A673 (cell line): ENCODE measurements around the gene CACNA2D3.

ENCODE experiments used
- CTCF ChIP-seq: fragments of 300-800, 200-600 bp; sonication (generic); conservative IDR thresholded peaks from 2 replicates; pipeline ENCODE4 v1.5.1; 2017; ENCODE audit warnings: low read depth, mild to moderate bottlenecking, antibody characterized with exemption, low read length, moderate library complexity, mixed read lengths
- EZH2 ChIP-seq: fragments of 200-600 bp; sonication (generic); IDR thresholded peaks from 2 replicates; pipeline ENCODE4 v1.6.1; 2017; ENCODE audit warnings: borderline replicate concordance, low read depth, mild to moderate bottlenecking, mixed read lengths, antibody characterized with exemption, low read length; ENCODE audit not compliant: poor library complexity, severe bottlenecking

- TF ChIP-seq CTCF = no peak
- TF ChIP-seq EZH2 = no peak
Observed at GRCh38 chr3:54213907-54214306, 91.6 kb downstream of the CACNA2D3 start.
